NCI-H1048 (cell line): ENCODE data around the gene STAT5A.
"Not testable (repeated sequence)": the region's sequence is repeated elsewhere in the genome, so short reads cannot be mapped to it uniquely, and the experiment has no call there.

Source experiments
- DNase-seq: peaks from one replicate; lab custom pipeline; 2025; lab: John Stamatoyannopoulos, UW

STAT5A gene

DNA sequence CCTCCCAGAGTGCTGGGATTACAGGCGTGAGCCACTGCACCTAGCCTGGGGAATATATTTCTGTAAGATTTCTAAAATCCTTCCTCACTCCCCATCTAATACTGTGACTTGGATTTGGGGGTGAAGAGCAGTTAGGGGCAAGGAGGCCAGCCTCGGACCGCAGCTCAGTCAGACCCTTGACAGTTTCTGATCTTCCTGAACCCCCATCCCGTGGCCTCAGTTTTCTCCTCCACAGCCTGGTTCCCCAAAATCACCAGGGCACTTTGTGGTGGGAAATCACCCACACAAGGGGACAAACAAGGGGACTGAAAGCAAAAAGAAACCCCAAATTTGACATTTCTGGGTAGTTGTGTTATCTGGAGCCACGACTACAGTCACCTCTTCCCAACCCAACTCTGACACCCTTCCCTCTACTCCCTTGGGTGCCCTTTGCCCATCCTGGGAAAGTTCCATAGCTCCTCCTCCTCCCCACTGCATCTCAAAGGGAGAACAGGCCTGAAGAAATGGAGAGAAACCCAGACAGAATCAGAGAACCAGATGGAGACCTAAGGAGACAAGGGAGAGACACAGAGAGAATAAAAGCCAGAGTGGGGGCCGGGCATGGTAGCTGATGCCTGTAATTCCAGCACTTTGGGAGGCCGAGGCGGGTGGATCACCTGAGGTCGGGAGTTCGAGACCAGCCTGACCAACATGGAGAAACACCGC is 2.8 kb upstream of the STAT5A start:
- DNase-seq = no peak

DNA sequence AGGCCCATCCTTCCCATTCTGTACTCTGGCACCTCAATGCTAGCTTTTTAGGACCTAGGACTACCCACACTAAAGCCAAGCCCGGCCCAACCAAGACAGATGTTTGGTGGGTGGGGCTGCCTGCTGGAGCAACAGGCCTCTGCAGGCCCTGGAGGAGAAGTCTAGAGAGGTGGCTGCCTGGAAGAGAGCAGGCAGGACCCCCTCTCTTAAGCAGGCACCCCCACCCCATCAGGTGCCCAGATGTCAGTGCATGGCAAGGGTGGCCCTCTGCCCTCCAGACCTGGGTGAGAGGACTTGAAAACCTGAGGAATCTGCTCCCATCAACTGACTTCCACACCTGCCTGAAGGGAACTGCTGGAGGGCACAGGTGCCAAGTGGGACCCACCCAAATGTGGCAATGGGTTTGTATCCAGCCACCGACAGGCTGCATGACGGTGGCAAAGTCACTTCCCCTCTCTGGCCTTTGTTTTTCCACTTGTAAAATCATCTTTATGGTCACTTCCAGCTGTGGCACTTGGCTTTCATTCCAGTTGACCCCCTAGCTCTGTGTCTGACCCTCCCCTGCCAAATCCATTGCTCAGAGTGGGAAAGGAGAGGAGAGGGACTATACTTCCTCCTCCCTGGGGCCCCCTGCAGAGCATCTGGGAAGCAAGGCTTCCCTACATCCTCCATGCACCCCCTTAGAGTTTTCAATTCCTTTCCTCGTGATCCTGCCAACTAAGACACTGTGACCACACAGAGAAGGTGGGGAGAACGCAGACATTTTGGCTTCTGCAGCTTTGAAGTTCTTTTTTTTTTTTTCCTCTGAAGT is 1.7 kb upstream of the STAT5A start:
- DNase-seq = no peak

DNA sequence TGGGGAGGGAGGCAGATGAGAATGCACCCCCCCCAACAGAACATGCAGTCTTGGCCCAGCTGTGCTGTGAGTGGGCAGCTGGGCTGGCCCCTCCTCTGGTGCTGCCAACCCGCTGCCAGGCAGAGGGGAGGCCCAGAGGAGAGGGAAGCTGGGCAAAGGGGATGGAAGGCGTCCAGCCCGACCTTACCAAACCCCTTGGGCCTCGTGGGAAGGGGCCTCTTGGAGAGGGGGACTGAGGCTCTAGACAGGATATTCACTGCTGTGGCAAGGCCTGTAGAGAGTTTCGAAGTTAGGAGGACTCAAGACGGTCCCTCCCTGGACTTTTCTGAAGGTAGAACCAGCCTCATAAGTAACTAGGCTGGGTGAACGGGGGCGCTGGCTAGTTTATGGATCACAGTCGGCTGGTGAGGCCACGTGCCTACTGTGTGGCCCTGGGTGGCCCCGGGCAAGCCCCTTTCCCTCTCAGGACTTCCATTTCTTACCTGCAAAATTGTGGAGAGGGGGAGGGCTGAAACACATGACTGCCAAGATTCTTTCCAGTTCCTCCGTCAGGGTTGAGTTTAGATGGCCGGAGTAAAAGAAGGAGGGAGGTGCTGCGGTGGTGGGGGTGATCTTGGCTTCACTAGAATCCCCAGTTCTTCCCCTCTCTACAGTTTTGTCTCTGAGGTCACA is 857 bp upstream of the STAT5A start:
- DNase-seq = no peak

DNA sequence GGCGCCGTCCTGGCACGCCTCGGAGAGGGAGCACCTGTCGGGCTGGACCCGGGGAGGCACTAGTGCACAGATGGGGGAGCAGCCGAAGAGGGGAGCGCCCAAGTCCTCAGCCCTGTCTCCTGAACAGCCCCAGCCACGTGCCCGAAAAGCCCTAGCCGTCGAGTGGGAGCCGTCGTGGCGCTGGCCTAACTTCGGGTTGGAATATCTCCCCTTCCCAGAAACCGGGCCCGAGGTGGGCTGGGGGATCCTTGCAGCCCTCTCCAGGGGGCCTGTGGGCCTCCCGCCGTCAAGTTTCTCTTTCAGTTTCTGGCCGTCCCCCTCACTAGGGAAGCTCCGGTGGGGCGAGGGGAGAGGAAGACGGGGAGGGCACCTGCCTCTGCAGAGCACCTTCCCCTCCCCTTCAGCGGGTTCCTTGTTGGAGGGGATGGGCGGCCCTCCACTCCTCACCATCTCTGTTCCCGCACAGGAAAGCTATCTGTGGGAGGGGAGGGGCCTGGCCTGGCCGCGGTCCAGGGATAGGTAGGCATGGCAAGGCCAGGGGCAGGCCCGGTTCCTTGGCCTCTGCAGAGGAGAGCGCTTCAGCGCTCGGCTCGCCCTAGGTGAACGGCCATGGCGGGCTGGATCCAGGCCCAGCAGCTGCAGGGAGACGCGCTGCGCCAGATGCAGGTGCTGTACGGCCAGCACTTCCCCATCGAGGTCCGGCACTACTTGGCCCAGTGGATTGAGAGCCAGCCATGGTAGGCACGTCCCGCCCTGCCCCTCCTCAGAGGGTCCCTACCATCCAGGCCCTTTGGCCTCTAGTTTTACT is 709 bp downstream of the STAT5A start:
- DNase-seq = no peak

DNA sequence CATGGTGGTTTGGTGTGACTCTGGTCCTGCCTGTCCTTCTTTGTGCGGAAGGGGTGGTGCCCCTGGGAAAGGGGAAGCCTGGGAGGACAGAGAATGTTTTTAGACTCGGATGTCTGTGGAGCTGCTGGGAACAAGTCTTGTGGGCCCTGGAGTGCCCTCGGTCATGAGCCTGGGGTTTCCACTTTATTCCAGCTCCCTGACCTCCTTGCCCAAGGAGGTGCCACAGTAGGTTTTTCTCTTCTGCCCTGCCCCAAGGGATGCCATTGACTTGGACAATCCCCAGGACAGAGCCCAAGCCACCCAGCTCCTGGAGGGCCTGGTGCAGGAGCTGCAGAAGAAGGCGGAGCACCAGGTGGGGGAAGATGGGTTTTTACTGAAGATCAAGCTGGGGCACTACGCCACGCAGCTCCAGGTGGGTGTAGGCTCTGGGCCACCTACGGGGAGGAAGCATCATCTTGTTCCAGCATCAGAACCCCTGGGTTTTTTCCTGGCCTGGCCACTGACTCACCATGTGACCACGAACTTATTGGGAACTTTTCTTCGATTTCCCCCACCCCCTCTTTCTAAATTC is 1.4 kb downstream of the STAT5A start:
- no peak for DNase-seq

DNA sequence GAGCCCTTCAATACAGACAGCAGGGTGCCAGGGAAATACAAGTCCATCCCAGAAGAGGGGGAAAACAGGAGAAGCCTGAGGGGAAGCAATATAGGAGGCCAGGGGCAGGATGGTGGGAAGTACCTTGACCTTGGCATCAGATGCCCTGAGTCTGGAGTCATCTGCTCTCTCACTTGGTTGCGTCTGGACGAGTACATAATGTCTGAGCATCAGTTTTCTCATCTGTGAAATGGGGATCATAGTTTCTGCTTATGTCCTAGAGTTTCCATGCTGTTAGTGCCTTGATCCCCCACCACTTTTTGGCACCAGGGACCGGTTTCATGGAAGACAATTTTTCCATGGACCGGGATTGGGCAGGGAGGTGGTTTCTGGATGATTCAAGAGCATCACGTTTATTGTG is 2.3 kb downstream of the STAT5A start:
- no peak for DNase-seq

DNA sequence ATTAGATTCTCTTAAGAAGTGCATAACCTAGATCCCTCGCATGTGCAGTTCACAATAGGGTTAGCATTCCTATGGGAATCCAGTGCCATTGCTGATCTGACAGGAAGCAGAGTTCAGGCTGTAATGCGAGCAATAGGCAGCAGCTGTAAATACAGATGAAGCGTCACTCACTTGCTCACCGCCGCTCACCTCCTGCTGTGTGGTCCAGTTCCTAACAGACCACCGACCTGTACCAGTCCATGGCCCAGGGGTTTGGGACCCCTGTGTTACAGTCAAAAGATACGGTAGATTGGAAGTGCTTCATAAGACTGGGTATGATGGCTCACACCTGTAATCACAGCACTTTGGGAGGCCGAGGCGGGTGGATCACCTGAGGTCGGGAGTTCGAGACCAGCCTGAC is 2.8 kb downstream of the STAT5A start:
- DNase-seq = no peak

DNA sequence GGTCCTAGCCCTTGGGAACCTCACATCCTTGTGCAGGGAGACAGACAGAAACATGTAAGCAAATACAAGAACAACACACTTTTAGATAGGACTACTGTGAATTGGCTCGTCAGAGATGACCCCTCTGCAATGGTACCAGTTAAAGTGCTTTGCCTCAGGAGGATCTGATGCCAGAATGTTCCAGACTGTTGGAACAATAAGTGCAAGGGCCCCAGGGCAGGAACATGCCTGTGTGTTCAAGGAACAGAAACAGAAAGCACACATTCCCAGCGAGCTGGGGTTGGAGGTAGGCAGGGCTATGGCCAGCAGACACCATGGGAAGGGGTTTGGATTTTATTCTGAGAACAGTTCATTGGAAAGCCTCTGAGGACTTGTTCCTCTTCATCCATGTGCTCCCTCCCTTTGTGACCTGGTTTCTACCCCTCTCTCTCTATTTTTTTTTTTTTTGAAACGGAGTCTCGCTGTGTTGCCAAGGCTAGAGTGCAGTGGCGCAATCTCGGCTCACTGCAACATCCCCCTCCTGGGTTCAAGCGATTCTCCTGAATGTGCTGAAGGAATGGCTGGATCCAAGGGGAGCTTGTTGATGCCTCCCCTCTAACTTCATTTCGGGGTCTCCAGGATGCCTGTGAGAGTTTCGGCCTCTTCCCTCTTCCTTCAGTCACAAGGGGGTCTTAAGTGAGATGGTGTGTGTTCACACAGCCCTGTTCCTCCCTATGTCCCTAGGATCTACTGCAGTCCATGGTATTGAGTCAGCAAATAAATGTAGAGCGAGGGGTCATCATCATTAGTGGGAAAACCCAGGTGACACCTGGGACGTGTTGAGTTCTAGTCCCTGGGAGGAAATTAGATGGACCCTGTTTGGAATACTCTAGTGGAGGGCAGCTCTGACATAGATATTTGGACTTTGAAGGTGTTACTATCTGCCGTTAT is 6.4 kb downstream of the STAT5A start:
- no peak for DNase-seq

DNA sequence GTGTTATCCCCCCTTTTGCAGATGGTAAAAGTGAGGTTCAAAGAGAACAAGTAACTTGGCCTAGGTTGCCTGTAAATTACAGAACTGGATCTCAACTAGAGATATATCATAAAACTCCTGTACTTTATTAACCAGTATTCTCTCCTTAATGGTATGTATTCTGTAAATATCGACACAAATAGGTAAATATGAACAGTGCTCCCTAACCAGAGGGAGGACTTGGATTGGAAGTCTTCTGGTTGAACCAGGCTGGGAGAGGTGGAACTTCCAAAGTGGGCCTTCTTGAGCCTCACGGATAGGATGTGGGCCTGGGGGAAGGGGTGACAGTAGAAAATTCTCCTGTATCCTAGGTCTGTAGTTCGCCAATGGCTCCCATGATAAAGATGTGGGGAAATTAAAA is 7.7 kb downstream of the STAT5A start:
- no peak for DNase-seq

DNA sequence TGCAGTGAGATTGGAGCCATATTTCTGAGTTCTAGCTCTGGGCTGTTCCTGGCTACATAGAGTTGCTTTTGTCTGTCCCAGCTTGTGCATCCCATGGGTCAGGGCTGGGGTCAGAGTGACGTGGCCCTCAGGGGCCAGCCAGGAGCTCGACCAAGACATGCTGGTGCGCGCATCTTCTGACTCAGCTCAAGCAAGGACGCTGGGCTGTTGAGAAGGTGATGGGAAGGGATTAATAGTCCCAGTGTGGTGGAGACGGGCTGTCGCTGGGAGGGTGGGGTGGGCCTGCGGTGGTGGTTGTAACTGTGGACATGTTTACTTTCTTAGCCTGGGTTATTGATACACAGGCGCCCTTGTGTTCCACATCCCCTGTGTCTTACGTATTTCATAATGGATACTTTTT is 9.5 kb downstream of the STAT5A start:
- DNase-seq = not testable (repeated sequence)

DNA sequence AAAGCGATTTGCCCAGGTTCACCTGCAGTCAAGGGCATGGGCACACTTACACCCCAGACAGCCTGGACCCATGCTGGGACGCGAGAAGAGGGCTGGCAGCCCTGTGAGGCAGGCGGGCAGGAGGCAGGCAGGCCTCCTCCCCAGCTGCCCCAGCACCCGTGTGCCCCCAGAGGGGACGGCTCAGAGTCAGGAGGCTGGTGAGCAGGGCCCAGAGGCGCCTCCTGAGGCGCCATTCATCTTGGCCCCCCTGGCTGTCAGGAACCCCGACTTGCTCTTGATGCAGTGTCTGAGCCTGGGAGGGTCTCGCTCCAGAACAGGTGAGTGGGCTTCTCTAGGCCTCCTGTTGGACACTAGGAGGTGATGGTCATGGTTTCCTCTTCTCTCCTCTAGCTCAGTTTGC is 11.1 kb downstream of the STAT5A start:
- DNase-seq = not testable (repeated sequence)

DNA sequence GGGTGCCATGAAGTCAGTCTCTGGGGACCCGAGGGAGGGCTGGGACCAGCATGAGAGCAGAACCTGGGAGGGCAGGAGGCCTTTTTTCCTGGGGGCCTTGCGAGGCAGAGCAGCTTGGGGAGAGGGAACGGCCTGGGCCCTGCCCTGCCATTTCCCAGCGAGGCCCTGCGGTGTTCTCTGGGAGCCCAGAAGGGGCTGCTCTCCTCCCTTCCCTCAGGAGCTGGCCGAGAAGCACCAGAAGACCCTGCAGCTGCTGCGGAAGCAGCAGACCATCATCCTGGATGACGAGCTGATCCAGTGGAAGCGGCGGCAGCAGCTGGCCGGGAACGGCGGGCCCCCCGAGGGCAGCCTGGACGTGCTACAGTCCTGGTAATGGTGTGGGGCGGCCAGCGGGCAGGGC is 11.6 kb downstream of the STAT5A start:
- DNase-seq = not testable (repeated sequence)

DNA sequence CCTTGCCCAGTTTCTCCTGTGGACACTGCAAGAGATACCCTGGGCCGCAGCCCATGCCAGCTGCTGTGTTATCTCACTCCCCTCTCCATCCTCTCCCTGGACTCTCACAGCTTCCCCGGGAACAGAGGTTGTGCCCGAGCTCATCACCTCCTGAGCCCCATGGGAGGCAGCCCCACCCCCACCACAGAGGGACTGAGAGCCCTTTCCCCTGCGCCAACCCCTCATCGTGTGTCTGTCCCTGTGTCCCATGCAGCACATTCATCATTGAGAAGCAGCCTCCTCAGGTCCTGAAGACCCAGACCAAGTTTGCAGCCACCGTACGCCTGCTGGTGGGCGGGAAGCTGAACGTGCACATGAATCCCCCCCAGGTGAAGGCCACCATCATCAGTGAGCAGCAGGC is 12.7 kb downstream of the STAT5A start:
- no peak for DNase-seq

DNA sequence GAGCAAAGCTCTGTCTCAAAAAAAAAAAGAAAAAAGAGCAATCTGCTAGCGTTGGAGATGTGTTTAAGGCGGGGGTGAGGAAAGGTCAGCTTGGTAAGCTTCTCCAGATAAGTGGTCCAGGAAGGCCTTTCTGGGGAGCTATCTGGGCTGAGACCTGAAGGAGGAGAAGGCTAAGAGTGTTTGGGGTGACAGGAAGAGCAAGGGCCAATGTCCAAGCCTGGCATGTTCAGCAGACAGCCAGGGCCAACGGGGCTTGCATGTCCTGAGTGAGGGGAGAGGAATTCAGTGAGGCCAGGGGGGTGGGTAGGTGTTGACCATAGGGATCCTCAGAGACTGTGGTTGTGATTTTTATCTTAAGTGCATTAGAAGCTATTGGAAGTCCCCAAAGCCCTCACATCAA is 15.4 kb downstream of the STAT5A start:
- DNase-seq = no peak

DNA sequence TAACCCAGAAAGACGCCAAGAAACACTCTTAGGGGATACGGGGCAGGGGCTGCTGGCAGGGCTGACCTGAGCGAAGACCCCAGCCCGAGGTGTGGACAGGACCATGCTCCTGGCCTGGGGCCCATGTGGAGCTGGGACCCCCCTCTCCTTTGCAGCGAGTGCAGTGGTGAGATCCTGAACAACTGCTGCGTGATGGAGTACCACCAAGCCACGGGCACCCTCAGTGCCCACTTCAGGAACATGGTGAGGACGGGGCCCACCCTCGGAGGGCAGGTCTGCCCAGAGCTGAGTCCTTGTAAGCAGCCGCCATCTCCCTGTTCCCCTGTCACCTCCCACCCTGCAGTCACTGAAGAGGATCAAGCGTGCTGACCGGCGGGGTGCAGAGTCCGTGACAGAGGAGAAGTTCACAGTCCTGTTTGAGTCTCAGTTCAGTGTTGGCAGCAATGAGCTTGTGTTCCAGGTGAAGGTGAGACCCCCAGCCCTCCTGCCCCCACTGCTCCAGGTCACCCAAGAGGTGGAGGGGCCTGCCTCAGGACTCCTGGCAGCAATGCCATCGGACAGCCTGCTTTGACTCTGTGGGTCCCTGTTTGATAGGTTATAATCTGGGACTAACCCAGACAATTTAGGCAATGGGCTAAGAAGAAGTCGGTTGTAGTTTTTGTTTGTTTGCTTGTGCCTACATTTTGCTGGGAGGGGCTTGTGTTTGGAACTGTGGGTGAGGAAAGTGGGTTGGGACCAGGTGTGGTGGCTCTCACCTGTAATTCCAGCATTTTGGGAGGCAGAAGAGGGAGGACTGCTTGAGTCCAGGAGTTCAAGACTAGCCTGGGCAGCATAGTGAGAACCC is 16.1 kb downstream of the STAT5A start:
- no peak for DNase-seq

DNA sequence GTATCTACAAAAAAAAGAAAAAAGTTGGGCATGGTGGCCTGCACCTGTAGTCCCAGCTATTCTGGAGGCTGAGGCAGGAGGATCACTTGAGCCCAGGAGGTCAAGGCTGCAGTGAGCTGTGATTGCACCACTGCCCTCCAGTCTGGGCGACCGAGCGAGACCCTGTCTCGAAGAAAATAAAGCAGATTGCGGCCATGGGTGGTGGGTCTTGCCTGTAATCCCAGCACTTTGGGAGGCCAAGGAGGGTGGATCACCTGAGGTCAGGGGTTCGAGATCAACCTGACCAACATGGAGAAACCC is 16.7 kb downstream of the STAT5A start:
- not testable (repeated sequence) for DNase-seq

DNA sequence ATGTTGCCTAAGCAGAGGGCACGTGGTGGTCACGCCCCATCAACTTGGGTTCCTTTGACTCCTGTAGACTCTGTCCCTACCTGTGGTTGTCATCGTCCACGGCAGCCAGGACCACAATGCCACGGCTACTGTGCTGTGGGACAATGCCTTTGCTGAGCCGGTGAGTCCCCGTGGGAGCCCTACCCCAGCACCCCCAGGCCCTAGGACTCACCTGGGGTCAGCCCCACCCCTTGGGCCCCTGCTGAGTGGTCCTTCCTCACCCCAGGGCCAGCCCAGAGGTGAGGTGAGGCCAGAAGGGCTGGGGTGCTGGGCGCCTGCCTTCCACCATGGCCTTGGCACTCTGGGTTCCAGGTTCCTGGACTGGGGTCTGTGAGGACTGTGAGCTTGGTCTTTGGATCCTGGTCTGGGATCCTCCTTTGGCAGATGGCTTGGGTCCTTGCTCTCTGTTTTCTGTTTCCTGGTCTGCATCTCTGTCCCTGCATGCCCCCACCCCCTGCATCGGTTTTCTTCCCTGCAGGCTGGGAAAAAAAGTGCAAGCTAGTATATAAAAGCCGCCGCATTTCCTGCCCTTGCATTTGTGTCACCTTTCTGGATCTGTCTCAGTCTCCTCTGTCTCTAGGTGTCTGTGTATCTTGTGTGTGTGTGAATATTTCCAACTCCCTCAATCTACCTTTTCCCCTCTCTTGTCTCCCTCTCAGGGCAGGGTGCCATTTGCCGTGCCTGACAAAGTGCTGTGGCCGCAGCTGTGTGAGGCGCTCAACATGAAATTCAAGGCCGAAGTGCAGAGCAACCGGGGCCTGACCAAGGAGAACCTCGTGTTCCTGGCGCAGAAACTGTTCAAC is 17.5 kb downstream of the STAT5A start:
- no peak for DNase-seq

DNA sequence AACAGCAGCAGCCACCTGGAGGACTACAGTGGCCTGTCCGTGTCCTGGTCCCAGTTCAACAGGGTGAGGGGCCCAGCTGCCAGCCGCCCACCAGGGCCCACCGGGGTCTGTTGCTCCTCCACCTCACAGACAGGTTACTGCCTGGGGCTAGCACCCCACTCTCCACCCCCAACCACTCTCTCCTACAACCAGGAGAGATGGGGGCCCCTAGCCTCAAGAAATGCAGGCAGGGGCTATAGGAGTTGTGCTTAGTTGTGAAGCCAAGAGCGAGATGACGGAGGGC is 18.0 kb downstream of the STAT5A start:
- DNase-seq = no peak

DNA sequence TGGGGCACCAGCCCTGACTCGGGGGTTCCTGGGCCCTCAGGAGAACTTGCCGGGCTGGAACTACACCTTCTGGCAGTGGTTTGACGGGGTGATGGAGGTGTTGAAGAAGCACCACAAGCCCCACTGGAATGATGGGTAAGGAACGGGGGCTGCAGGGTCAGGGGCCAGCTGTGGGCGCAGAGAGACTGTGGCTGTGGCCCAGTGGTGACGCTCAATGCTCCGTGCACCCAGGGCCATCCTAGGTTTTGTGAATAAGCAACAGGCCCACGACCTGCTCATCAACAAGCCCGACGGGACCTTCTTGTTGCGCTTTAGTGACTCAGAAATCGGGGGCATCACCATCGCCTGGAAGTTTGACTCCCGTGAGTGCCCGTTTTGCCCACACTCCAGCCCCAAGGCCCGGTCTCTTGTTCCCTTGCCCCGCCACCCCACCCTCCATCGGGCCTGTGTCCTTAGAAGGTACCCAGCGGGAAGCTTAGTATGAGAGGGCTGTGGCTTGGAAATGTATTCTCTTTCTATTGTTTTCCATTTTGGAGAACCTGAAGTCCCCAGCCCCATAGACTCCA is 19.1 kb downstream of the STAT5A start:
- no peak for DNase-seq
